Measurements from ENCODE around the gene SOX30.
"Not testable (repeated sequence)": the region's sequence is repeated elsewhere in the genome, so short reads cannot be mapped to it uniquely, and the experiment has no call there.

SOX30 gene

DNA sequence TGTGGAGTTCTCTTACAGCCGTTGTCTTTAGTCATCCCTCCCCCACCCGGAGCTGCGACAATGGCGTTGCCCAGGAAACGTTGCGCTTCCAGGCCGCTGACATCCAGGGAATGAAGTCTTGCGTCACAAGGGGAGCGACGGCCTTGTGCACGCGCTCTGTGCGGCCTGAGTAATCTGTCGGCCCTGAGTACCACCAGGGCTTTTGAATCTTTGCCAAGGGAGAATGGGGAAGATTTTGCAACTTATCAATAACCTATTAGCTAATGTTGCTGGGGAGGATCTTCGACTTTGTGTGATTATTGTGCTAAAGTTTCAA is at the start of gene SOX30:
Gene SOX30, minus strand, starts transcription at position 62 of the 316 bp plus-strand sequence. CDS start 360 bp downstream, outside the sequence.
- no peak for DNase-seq (ENCODE audit: low read depth)

DNA sequence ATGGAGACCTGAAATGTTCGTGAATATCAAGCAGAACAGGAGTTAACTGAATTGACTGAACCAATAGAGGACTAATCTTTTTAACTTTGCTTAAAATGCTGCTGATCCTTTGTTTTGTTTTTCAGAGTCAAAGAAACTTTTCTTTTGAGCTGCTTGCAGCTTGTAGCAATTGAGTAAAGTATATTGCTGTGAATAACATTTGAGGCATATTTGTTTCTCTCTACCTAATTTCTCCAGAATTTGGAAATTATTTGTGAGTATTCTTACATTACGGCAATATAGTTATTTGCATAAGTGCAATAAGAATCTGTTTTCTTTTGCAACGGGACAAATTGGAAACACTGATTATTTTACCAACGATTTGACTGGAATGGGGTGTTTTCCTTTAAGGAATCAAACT is 46.4 kb upstream of the SOX30 start:
- DNase-seq (ENCODE audit: low read depth): not testable (repeated sequence)

DNA sequence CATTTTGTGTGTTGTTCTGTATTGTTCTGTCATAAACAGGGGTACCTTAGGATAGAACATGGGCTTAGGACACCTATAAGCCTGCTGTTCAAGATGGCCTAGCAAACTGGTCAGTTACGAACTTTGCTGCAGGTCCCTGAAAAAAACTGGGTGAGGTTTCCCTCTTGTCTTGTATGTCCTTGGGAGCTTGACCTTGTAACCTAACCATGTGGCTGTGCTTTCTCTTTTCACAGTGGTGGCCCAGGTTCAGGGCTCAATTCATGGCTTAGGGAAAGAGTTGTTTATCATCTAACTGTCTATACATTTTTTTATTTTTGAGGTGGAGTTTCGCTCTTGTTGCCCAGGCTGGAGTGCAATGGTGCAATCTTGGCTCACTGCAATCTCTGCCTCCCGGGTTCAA is 43.9 kb upstream of the SOX30 start:
- not testable (repeated sequence) for DNase-seq (ENCODE audit: low read depth)

DNA sequence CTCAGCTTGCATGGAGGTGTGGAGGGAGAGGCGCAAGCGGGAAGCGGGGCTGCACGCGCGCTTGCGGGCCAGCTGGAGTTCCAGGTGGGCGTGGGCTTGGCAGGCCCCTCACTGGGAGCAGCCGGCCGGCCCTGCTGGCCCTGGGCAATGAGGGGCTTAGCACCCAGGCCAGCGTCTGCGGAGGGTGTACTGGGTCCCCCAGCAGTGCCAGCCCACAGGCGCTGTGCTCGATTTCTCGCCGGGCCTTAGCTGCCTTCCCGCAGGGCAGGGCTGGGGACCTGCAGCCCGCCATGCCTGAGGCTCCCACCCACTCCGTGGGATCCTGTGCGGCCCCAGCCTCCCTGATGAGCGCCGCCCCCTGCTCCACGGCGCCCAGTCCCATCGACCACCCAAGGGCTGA is 41.6 kb upstream of the SOX30 start:
- not testable (repeated sequence) for DNase-seq (ENCODE audit: low read depth)

DNA sequence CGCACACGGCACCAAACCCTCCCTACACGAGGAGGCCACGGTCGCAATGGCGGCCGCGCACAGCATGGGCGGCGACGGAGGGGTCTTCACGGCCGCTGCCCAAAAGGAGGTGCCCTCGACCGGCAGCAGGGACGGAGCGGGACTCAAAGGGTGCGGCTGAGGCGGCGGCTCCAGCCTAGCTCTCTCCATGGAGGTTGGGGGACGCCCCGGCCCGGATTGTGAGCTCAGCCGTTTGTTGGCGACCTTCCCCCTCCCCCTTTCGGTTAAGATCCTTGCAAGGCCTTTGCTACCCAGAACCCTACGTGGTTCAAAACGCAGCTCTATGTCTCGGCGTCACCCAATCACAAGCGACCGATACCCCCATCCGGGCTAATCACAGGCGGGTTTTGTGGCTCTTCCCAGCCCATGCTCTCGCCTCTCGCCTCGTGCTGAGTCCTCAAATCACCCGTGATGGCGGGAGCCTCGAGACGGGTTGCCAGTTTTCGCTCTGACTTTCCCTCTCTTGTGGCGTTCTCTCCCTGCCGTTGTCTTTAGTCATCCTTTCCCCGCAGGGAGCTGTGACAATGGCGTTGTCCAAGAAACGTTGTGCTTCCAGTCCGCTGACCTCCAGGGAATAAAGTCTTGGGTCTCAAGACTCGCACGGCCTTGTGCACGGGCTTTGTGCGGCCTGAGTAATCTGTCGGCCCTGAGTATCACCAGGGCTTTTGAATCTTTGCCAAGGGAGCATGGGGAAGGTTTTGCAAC is 38.6 kb upstream of the SOX30 start:
- DNase-seq (ENCODE audit: low read depth): no peak

DNA sequence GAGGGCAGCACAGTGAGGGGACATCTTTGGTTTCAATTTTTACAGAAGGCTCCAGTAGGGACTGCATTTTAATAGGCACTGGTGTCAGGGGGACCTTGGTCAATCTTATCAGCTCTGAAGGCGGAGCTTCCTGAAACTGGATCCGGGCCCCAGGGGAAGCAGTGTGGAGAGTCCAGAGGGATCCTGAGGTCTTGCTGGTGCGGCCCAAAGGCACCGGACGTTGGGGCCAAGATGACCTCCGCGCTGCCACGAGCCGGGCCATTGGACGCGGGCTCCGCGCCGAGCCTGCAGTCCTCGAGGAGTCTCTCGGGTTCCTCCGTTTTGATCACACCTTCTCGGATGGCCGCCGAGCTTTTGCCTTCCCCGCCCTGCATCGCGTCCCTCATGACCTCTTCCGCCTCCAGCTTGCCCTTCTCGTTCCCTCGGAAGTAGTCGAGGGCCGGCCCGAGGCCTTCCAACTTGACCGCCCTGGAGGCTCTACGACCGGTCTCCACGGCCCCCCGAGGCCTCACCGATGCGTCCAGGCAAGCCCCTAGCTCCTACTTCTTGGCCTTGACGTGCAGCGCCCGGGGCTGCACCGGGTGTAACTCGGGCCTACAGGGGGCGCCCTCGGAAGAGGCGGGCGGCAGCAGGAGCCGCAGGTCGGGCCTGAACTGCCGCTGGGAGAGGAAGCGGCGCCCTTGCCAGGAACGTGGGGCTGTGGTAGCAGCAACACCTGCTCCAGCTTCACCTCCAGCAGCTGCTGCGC is 37.9 kb upstream of the SOX30 start:
- DNase-seq (ENCODE audit: low read depth): no peak

DNA sequence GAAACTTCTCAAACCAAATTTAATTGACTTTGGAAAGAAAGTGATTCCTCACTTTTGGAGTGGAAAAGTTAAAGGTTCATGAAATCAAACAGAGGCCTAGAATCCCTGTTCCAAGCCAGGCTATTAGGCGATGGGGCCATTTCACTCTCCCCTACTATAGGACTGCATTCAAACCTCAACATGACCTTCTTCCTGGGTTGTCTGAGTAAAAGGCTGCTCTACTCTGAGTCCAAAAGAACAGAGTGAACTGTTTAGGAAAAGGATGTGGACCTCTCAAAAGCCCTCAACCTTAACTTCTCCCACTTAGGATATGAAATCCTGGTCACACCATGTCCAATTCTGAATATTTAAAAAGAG is 34.9 kb upstream of the SOX30 start:
- no peak for DNase-seq (ENCODE audit: low read depth)

DNA sequence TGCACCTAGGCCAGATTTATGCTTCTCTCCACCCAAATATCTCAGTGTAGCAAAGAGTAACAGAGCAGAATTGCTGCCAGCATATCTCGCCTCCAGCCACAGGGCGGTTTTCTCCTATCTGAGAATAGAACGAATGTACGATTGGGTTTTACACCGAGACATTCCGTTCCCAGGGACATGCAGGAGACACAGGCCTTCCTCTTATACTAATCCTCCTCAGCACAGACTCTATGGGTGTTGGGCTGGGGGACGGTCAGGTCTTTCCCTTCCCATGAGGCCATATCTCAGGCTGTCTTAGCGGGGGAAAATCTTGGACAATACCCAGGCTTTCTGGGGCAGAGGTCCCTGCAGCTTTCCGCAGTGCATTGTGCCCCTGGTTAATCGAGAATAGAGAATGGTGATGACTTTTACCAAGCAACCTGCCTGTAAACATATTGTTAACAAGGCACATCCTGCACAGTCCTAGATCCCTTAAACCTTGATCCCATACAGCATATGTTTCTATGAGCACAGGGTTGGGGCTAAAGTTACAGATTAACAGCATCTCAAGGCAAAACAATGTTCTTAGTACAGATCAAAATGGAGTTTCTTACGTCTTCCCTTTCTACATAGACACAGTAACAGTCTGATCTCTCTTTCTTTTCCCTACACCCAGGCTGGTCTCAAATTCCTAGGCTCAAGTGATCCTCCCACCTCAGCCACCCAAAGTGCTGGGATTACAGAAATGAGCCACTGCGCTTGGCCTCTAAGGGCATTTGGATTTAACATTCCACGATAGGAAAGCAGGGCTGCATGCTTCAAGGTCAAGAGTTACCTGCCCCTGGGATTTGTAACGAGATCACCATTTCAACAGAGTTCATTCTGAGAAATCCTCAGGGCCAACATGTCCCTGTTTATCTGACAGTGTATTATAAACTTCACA is 34.3 kb upstream of the SOX30 start:
- DNase-seq (ENCODE audit: low read depth): not testable (repeated sequence)

DNA sequence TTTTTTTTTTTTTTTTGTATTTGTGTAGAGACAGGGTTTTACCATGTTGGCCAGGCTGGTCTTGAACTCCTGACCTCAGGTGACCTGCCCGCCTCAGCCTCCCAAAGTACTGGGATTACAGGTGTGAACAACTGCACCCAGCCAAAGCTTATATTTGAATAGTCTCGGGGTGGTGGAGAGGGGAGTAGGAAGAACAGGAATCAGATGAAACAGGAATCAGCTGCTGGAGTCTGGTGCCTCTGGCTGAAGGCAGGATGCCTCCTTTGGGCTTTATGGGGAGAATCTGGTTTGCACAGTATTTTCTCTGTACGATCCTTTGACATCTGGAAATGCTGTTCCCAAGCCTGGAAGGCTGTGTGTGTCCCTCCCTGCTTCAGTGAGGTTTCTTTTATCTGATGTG is 30.0 kb upstream of the SOX30 start:
- DNase-seq (ENCODE audit: low read depth): no peak

DNA sequence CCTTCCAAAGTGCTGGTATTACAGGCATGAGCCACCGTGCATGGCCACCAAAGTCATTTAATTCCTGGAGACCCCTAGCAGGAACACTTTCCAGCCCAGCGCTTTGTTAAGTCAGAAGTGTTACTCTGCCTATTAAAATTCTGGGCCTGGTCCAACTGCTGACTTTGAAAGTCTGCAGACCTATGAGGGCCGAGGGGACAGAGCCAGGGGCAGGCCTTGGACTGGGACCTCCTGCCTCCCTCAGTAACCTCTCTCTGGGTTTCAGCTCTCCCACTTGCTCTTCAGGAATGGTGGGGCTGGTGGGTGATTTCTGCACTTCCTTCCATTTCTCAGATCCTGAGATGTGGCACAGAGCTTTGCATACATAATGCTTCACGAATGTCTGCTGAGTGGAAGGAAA is 28.8 kb upstream of the SOX30 start:
- no peak for DNase-seq (ENCODE audit: low read depth)

DNA sequence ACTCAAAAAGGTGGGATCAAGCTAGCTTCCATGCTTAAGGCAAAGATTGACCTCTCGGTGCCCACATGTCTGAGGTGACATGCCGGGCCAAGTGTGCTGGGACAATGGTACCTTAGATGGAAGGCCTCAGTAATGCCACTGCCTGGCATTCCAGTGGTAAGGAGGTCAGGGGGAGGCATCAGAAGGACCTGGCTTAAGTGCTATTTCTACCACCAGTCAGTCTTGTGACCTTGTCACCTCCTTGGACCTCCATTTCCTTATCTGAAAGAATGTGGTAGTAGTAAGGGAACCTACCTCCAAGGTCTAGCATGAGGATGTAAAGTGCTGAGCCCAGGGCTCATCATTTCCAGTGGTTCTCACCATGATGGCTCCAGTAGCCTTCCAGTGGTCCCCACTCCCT is 28.0 kb upstream of the SOX30 start:
- DNase-seq (ENCODE audit: low read depth): no peak

DNA sequence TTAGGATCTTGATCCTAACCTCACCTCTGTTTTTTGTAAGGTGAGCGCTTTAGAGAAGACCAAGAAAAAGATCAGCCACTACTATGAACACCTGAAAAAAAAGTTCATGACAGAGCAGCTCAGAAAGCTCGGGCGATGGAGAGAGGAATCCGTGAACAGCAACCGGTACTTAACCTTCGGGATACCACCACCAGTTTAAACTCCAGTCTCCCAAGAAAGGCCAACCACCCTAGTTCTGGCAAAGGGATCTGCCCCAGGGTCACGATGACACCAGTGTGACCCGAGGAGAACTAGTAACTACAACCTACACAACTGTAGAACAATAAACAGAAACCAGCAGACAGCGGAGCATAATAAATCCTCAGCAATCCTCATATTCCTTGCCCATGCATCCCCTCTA is 27.6 kb upstream of the SOX30 start:
- DNase-seq (ENCODE audit: low read depth): no peak

DNA sequence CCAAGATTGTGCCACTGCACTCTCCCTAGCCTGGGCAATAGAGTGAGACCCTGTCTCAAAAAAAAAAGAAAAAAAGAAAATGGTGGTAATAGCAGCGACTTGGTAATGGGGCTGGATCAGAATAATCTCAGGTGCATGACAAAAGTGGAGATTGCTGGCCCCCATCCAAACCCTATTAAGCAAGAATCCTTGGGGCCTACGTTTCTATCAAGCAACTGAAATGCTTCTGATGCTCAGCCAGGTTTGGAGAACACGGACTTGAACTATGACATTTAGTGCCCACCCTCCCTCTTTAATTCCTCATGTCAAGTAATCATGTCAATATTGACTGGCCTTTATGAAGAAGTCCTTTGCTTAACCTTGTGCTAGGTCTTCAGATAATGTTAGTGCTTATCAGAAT is 25.7 kb upstream of the SOX30 start:
- no peak for DNase-seq (ENCODE audit: low read depth)

DNA sequence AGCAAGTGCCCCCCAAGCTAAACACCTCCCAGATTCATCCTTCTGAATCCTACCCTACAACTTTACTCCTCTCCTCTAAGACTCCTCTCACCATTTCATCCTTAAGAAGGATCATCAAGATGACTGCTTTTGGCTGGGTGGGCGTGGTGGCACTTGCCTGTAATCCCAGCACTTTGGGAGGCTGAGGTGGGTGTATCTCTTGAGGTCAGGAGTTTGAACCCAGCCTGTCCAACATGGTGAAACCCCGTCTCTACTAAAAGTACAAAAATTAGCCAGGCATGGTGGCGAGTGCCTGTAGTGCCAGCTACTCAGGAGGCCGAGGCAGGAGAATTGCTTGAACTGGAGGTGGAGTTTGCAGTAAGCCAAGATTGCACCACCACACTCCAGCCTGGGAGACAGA is 22.1 kb upstream of the SOX30 start:
- not testable (repeated sequence) for DNase-seq (ENCODE audit: low read depth)

DNA sequence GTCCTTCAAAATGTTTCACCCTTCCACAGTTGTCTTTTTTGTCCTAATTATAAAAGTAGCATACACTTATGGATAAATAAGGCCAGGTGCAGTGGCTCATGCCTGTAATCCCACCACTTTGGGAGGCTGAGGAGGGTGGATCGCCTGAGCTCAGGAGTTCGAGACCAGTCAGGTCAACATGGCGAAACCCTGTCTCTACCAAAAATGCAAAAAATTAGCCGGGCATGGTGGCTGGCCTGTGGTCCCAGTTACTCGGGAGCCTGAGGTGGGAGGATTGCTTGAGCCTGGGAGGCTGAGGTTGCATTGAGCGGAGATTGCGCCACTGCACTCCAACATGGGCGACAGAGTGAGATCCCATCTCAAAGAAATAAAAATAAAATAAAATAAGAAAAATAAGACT is 20.7 kb upstream of the SOX30 start:
- DNase-seq (ENCODE audit: low read depth): no peak

DNA sequence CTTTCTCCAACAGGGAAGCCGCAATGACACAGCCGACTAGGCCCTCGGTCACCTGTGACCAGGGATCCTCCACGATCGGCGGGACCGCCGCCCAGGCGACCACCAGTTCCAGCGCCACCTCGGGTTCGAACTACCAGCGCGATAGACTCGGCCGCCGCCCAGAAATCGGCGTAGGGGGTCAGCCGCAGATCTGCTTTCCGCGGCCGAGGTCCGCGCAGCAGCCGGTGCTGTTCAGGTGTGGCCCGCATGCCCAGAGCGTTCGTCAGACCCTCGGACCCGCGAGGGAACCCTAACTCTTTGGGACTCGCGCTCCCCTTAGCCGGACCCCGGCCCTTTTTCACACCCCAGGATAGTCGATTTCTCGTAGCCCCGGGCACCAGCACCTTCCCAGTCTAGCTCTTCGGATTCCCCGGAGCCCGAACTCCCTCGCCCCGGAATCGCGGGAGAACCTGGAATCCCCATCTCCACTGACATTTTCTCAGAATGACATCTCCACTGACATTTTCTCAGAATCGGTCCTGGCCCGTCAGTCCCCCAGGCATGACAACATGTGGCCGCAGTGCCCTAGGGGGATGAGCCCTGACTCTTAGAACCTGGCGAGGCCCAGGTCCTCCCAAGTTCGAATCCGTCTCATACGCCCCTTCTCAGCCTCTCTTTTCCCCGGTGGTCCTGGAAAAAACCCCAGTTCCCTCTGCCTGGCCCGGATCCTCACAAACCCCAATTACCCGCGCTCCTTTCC is 19.5 kb upstream of the SOX30 start:
- no peak for DNase-seq (ENCODE audit: low read depth)

DNA sequence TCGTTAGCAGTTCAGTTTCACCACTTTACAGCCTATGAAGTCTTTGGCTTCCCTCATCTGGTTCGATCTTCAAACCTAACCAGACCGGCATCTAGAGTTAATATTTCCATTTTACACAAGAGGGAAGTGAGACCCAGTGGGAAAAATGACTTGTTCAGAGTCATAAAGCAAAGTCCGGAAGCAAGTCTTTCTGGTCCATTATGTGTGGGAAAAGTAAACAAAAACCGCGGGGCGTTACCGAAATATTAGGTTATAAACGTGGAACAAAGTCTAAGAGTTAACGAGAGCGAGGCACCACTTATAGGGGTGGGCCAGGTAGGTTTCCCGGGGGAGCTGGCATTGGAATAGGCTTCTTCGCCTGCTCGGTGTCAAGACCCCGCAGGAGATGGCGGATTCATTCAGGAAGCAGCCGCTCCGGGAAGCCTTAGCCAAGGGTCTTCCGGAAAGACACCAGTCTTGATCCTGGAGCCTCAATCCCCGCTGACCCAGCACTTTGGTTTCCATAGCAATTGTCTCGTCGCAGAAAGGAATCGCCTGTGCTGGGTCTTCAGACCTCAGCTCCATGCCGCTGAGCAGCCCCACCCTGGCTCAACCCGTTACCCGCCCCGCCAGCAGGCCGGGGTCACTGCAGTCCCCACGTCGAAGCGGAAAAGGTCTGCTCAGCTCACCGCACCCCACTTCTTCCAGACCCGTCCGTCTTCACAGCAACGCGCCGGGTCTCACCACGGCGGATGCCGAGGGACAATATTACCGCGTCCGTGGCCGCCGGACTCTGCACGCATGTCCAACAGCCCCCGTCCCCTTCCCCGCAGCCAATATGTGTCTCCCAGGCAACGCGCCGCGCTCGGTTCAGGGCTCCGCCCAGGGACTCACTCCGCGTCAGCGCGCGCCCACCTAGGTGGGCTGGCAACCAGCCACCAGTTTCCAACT is 18.7 kb upstream of the SOX30 start, which contains the start of gene C5orf52:
Gene C5orf52, plus strand, starts transcription at position 872 of the 930 bp plus-strand sequence. CDS start 82 bp downstream, outside the sequence.
- DNase-seq (ENCODE audit: low read depth): no peak

DNA sequence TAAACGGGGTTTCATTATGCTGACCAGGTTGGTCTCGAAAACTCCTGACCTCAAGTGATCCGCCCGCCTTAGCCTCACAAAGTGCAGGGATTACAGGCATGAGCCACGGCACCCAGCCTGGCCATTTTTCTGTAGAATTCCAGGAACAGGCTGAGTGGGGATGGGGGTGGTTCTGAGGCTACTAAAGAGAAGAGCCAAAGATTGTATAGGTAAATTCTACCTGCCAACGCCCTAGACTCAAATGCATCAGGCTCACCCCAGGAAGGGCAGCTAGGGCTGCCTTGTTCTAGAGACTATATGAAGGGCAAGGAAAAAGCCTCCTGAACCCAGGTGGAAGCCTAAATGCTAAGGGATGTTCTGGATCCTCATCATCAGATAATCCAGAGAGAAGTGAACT is 17.5 kb upstream of the SOX30 start:
- DNase-seq (ENCODE audit: low read depth): no peak

DNA sequence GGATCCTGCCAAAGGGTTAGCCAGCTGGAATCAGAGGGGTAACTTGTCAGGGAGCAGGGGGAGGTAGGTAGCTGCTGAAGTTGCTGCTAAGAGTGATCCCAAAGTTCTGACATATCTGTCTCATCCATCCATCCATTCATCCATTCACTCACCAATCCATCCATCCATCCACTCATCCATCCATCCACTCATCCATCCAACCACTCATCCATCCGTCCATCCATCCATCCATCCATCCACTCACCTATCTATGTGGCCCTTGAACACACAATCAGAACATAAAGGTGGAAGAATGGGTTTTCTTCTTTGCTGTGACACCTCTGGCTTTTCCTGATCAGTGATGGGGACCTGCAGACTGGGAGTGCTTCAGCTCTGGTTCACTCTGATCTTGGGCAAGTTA is 16.1 kb upstream of the SOX30 start:
- no peak for DNase-seq (ENCODE audit: low read depth)

DNA sequence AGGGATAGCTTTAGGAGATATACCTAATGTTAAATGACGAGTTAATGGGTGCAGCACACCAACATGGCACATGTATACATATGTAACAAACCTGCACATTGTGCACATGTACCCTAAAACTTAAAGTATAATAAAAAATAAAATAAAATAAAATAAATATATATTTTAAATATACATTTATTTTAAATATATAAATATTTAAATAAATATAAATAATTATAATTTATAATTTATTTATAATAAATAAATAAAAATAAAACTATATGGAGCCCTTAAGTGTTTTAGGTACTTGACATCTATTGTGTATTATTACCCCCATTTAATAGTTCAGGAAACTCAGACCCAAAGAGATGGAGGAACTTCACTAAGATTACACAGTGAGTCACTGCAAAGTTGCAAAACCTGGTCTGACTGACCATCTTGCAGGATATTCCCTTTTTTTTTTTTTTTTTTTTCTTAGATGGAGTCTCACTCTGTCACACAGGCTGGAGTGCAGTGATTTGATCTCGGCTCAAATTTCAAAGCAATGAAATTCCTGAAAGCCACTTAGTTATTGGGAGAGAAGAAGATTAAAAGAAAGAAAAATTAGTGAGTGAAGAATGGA is 13.3 kb upstream of the SOX30 start:
- DNase-seq (ENCODE audit: low read depth): peak; percentile 45

Data from non-pigmented ciliary epithelial cell (primary cell).